Neuron (in vitro differentiated cells): ENCODE data around the gene RBM42.
"Not testable (repeated sequence)": the region's sequence is repeated elsewhere in the genome, so short reads cannot be mapped to it uniquely, and the experiment has no call there.

Experiments used
- H2AFZ ChIP-seq: one replicate; pipeline ENCODE4 v1.6.1; 2013; ENCODE audit warnings: low read depth, mild to moderate bottlenecking, inconsistent platforms, low read length, moderate library complexity
- H3K27me3 ChIP-seq: one replicate; pipeline ENCODE4 v1.6.1; 2013; ENCODE audit warnings: low read length; ENCODE audit not compliant: insufficient read depth
- H3K36me3 ChIP-seq: one replicate; pipeline ENCODE4 v1.6.1; 2013; ENCODE audit warnings: low read length; ENCODE audit not compliant: insufficient read depth
- H3K4me1 ChIP-seq: one replicate; pipeline ENCODE4 v1.6.1; 2013; ENCODE audit warnings: low read length; ENCODE audit not compliant: insufficient read depth
- H3K4me3 ChIP-seq: 2 replicates; pipeline ENCODE4 v1.5.1; 2013; ENCODE audit warnings: mild to moderate bottlenecking, low read length, moderate library complexity
- H3K9me3 ChIP-seq: one replicate; pipeline ENCODE4 v1.6.1; 2013; ENCODE audit warnings: low read length

RBM42 gene

DNA sequence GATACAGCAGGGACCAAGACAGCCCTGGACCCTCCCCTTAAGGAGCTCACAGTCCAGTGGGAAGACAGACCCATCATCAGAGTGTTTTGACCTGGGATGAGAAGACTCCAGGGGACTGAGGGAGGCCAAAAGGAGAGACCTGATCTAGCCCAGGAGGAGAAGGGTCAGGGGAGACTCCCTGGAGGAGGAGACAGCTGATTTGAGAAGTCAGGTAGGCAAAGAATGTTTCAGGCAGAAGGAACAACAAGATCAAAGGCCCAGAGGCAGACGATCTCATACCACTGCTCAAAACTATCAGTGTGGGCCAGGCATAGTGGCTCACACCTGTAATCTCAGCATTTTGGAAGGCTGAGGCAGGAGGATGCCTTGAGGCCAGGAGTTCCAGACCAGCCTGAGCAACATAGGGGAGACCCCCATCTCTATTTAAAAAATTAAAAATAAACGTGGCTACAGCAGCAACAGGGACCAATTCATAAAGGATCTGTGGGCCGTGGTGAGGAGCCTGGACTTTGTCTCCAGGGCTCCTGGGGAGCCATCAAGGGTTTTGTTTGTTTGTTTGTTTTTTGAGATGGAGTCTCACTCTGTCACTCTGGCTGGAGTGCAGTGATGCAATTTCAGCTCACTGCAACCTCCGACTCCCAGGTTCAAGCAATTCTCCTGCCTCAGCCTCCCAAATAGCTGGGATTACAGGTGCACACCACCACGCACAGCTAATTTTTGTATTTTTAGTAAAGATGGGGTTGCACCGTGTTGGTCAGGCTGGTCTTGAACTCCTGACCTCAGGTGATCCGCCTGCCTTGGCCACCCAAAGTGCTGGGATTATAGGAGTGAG is 17.1 kb downstream of the RBM42 start:
- peaks cover 22% of the 10 kb centered on the region for H3K4me1 ChIP-seq
- H3K9me3 ChIP-seq: no peaks in the 10 kb centered on the region
- H3K36me3 ChIP-seq: peaks cover 7% of the 10 kb centered on the region
- no peak overlapping the region for H3K4me3 ChIP-seq
- H3K27me3 ChIP-seq: no peaks in the 10 kb centered on the region
- peak overlapping the region; percentile 75 for H2AFZ ChIP-seq

DNA sequence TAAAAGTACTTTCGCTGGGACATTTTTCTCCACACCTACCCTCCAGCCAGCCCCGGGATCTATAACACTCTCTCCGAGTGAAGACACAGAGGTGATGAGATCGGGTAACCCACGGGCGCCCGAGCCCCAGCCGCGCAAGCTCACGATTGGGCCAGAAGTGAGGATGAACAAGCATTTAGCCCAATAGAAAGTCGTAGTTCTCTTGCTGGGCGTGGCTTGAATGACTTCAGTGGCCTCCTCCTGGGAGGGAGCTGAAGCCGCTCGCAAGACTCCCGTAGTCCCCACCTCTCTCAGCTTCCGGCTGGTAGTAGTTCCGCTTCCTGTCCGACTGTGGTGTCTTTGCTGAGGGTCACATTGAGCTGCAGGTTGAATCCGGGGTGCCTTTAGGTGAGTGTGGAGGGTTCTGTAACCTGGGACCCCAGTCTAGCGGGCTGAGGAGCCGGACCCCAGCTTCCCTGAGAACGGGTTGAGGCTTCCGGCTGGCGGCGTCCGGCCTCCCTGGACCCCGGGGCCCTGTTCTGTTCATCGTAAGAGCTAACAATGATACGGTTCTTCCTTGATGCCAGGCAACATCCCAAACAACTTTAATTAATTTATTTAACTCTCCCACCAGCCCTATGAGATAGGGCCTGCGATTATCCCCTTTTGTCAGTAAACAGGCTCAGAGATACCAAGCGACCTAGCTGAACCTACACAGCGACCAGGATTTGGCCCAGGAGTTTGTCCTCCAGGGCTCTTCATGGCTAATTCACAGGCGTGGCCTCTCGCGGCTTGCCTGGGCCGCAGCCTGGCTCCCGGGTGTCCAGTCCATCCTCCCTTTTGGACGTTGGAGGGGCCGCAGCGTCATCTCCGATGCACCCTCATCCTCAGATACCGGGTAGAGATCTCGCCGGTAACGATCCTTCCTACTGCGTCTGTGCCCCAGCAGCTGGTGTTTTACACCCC is 19.5 kb downstream of the RBM42 start, which contains the start of gene COX6B1:
Gene COX6B1 (plus strand): TSS at position 307 of the 945 bp plus-strand sequence. CDS start 2,921 bp downstream, outside the sequence.
- peak within 1 kb of the TSS; percentile 77 for H3K4me3 ChIP-seq
- H3K9me3 ChIP-seq: no peaks in the 10 kb centered on the region
- no peaks in the 10 kb centered on the region for H3K27me3 ChIP-seq
- H3K36me3 ChIP-seq: peaks cover 12% of the 10 kb centered on the region
- peaks cover 22% of the 10 kb centered on the region for H3K4me1 ChIP-seq
- H2AFZ ChIP-seq: no peak within 1 kb of the TSS

DNA sequence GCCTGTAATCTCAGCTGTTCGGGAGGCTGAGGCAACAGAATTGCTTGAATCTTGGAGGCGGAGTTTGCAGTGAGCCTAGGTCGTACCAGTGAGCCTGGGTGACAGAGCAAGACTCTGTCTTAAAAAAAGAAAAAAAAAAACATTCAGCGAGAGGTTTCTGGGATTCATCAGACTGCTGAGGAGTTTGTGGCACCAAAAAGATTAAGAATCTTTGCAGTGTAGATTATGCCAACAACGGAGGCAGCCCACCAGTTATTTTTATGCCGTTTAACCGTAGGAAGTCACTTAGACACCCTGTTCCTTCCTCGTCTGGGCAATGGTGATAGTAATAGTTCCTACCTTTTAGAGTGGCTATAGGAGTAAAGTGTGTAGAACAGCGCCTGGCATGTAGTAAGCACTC is 21.7 kb downstream of the RBM42 start:
- peaks cover 7% of the 10 kb centered on the region for H3K4me1 ChIP-seq
- peaks cover 29% of the 10 kb centered on the region for H3K36me3 ChIP-seq
- no peaks in the 10 kb centered on the region for H3K9me3 ChIP-seq
- H2AFZ ChIP-seq: no peak overlapping the region
- H3K4me3 ChIP-seq: no peak overlapping the region
- H3K27me3 ChIP-seq: no peaks in the 10 kb centered on the region

DNA sequence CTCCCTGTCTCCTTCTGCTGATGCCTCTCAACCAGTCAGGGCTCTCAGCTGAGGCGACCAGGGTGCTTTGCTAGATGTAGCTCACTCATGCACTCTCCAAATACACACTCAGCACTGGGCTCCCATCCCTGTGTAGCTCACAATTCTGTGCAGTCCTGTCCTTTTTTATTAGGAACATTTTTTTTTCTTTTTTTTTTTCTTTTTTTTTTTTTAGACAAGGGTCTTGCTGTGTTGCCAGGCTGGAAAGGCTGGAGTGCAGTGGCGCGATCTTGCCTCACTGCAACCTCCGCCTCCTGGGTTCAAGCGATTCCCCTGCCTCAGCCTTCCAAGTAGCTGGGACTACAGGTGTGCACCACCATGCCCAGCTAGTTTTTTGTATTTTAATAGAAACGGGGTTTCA is 26.0 kb downstream of the RBM42 start:
- not testable (repeated sequence) for H3K27me3 ChIP-seq, H3K9me3 ChIP-seq, H2AFZ ChIP-seq, H3K4me3 ChIP-seq, H3K4me1 ChIP-seq
- H3K36me3 ChIP-seq: peaks cover 61% of the 10 kb centered on the region

DNA sequence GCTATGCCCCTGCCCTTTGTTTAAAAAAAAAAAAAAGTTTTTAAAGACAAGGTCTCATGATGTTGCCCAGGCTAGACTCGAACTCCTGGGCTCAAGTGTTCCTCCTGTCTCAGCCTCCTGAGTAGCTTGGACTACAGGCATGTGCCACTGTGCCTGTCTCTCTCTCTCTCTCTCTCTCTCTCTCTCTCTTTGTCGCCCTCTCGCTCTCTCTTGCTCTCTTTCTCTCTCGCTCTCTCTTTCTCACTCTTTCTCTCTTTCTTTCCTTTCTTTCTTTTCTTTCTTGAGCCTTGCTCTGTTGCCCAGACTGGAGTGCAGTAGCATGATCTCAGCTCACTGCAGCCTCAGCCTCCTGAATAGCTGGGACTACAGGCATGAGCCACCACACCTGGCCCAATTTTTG is 26.8 kb downstream of the RBM42 start:
- no peak overlapping the region for H2AFZ ChIP-seq
- no peaks in the 10 kb centered on the region for H3K27me3 ChIP-seq
- H3K36me3 ChIP-seq: peaks cover 59% of the 10 kb centered on the region
- H3K4me1 ChIP-seq: no peaks in the 10 kb centered on the region
- no peaks in the 10 kb centered on the region for H3K9me3 ChIP-seq
- no peak overlapping the region for H3K4me3 ChIP-seq

DNA sequence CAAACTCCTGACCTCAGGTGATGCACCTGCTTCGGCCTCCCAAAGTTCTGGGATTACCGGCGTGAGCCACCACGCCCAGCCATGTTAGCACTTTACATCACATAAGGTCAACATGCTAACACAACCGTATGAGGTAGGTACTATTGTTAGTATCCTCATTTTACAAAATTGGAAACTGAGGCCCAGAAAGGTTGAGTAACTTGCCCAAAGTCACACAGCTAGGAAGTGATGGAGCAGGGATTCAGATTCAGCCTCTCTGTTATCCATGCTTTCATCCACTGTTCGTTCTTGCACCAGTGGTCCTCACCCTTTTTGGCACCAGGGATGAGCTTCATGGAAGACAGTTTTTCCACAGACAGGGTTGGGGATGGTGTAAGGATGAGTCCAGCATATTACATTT is 27.9 kb downstream of the RBM42 start:
- Histone ChIP-seq H3K36me3 (peaks cover 60% of the 10 kb centered on the region), H3K4me1 (no peaks in the 10 kb centered on the region), H3K4me3 (no peak overlapping the region), H3K27me3 (no peaks in the 10 kb centered on the region), H2AFZ (no peak overlapping the region), H3K9me3 (no peaks in the 10 kb centered on the region)

DNA sequence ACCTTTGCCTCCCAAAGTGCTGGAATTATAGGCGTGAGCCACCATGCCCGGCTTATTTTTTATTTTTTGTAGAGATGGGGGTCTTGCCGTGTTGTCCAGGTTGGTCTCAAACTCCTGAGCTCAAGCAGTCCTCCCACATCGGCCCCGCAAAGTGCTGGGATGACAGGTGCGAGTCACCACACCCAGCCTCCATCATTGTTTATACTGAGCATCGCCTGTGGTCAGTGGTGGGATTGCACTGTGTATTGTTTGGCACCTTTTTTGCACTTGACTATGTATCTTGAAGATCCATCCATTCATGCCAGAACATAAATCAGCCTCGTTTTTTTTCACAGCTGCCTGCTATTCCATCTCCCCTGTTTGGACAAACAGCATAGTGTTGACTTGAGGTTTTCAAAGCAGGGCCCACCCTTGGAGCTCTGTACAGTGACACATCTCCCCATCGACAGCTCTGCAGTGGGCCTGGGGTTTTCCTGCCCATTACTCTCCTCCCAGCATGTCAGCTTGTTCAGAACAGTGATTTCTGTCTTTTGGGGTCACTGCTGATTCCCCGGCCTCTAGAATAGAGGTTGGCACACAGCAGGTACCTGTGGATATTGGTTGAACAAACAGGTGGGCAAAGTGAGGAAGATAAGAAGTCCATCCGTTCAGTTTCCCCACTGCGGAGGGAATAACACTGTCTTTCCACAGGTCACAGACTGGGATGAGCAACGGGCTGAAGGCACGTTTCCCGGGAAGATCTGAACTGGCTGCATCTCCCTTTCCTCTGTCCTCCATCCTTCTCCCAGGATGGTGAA is 29.3 kb downstream of the RBM42 start:
- Histone ChIP-seq H3K36me3 (peaks cover 68% of the 10 kb centered on the region), H3K9me3 (no peaks in the 10 kb centered on the region), H3K4me1 (no peaks in the 10 kb centered on the region), H3K4me3 (no peak overlapping the region), H2AFZ (no peak overlapping the region), H3K27me3 (no peaks in the 10 kb centered on the region)

DNA sequence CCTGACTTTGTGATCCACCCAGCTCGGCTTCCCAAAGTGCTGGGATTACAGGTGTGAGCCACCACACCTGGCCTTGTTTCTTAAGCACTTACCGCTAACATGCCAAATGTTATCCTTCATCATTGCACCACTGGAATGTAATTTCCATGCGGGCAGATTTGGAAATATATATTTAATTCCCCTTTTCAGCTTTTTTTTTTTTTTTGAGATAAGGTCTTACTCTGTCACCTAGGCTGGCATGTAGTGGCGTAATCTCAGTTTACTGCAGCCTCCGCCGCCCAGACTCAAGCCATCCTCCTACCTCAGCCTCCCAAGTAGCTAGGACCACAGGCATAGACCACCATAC is 33.1 kb downstream of the RBM42 start:
- no peaks in the 10 kb centered on the region for H3K27me3 ChIP-seq
- H3K36me3 ChIP-seq: peaks cover 44% of the 10 kb centered on the region
- no peak overlapping the region for H2AFZ ChIP-seq
- H3K4me1 ChIP-seq: no peaks in the 10 kb centered on the region
- no peaks in the 10 kb centered on the region for H3K9me3 ChIP-seq
- H3K4me3 ChIP-seq: no peak overlapping the region

DNA sequence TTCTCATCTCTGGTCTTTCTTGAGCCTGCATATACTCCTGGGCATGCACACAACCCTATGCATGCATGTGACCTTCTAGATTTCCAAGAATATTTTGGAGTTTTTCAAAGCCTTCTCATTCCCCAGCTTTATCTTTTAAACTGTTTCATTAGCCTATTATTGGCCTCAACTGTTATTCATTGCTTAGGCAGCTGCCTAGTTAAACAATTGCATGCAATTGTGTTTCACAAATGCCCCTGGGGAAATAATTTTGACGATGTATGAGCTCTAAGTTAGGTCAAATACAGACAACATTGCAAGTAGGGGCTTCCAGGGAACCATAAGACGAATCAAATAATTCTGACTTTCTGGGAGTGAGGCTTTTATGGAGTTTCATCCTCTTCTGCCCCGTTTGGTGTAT is 35.1 kb downstream of the RBM42 start:
- Histone ChIP-seq H3K27me3 (no peaks in the 10 kb centered on the region), H3K36me3 (peaks cover 30% of the 10 kb centered on the region), H3K4me1 (no peaks in the 10 kb centered on the region), H3K4me3 (no peak overlapping the region), H3K9me3 (no peaks in the 10 kb centered on the region), H2AFZ (no peak overlapping the region)

DNA sequence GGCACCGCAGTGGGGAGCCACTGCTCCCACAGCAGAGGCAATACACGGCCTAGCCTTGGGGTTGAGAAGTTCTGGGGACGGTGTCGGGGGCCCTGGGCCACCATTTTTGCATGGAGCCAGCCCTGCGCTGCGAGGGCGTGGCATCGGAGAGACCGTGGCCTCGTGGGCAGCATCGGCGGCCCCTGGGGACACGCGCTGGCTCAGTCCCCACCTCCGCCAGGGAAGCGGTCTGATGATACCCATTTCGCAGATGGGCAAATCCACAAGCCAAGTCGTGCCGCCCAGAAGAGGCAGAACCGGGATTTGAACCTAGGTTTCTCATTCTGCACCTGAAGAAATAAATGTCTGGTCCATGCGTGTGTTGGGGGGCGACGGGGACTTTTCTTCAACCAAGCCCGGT is 36.3 kb downstream of the RBM42 start:
- H3K27me3 ChIP-seq: no peaks in the 10 kb centered on the region
- H3K4me1 ChIP-seq: no peaks in the 10 kb centered on the region
- no peak overlapping the region for H3K4me3 ChIP-seq
- no peak overlapping the region for H2AFZ ChIP-seq
- no peaks in the 10 kb centered on the region for H3K9me3 ChIP-seq
- peaks cover 22% of the 10 kb centered on the region for H3K36me3 ChIP-seq

DNA sequence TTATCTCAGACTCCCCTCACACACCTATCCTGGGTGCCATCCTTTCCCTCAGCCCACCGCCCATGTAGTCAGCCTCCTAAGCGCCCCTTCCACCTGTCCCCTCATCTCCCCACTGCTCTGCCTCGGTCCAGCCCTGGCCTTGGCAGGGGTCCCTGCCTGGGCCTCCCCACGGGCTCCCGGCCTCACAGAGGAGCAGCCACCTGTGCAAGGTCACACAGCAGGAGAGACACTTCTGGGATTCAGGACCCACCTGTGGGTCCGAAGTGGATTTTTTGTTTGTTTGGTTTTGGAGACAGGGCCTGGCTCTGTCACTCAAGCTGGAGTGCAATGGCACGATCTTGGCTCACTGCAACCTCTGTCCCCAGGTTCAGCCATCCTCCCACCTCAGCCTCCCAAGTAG is 36.8 kb downstream of the RBM42 start:
- Histone ChIP-seq H3K36me3 (peaks cover 22% of the 10 kb centered on the region), H3K4me1 (no peaks in the 10 kb centered on the region), H3K4me3 (no peak overlapping the region), H2AFZ (no peak overlapping the region), H3K9me3 (no peaks in the 10 kb centered on the region), H3K27me3 (no peaks in the 10 kb centered on the region)

DNA sequence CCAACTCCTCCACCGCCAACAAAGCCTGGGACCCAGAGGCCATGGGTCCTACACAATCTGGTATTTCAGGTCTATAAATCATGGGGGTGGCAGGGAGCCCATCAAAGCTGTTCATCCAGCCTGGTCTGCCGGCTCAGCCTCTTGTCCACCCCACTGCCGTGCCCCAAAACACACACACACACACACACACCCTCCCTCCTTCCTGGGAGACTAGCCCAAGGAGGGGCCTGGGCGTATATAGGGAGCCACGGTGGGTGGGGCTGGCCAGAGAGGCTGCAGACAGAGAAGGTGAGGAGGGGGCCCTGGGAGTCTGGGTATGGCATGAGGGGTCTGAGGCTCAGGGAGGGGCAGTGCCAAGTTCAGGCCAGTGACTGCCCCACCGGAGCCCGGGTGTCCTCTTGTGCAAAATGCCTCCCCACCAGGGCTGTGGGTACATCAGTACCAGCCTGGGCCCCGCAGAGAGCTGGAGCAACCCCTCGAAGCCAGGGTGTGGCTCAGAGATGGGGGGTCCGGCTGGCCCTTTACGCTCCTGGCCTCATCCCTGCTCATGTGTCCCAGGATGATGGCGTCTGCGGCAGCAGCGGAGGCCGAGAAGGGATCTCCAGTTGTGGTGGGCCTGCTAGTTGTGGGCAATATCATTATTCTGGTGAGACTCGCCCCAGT is 37.5 kb downstream of the RBM42 start, which contains the start of gene UPK1A:
Gene UPK1A (plus strand): TSS at position 267 of the 663 bp plus-strand sequence. CDS start 296 bp downstream, at position 563.
- H3K4me3 ChIP-seq: no peak within 1 kb of the TSS
- H3K27me3 ChIP-seq: no peaks in the 10 kb centered on the region
- peaks cover 17% of the 10 kb centered on the region for H3K36me3 ChIP-seq
- no peaks in the 10 kb centered on the region for H3K4me1 ChIP-seq
- H2AFZ ChIP-seq: no peak within 1 kb of the TSS
- H3K9me3 ChIP-seq: no peaks in the 10 kb centered on the region
